MCF 10A (cell line): ENCODE measurements around the gene RNF25. TPM values are rescaled to one million over a fixed set of nuclear protein-coding genes. Genes with fewer than 3 reads are reported as not detected.
A peak's percentile ranks its signal among the peaks of the same experiment; 100 is the strongest.

ENCODE experiments used
- BruUV-seq: library from RNA; stranded (reverse); fragments of 400-500 nt; replicated peaks from 2 replicates; lab custom pipeline; 2021; lab: Mats Ljungman, UMichigan
- CTCF ChIA-PET: fragments of 300-600 bp; sonication (Branson Sonifier 250); formaldehyde crosslinking; extraction: SDS; loops from one replicate; lab custom pipeline; 2021; ENCODE audit warnings: antibody characterized with exemption, inconsistent platforms; lab: Yijun Ruan, JAX
- POLR2A ChIA-PET: fragments of 300-600, 350-650 bp; sonication (Branson Sonifier 250); formaldehyde crosslinking; extraction: SDS; loops from one replicate; lab custom pipeline; 2020; ENCODE audit warnings: antibody characterized with exemption, inconsistent platforms; lab: Yijun Ruan, JAX
- DNase-seq: peaks from one replicate; pipeline ENCODE4 v3.0.0-alpha.2; 2018; ENCODE audit not compliant: unreplicated experiment
- H3K27ac Mint-ChIP-seq: one replicate; pipeline ENCODE4 v1.8.0; 2022; ENCODE audit warnings: mild to moderate bottlenecking, low read depth, mixed read lengths; ENCODE audit not compliant: unreplicated experiment
- H3K27me3 Mint-ChIP-seq: one replicate; pipeline ENCODE4 v1.8.0; 2022; ENCODE audit warnings: mixed read lengths; ENCODE audit not compliant: insufficient read depth, unreplicated experiment
- H3K36me3 Mint-ChIP-seq: one replicate; pipeline ENCODE4 v1.8.0; 2022; ENCODE audit warnings: mild to moderate bottlenecking, moderate library complexity, mixed read lengths; ENCODE audit not compliant: insufficient read depth, unreplicated experiment
- H3K4me1 Mint-ChIP-seq: one replicate; pipeline ENCODE4 v1.8.0; 2022; ENCODE audit warnings: mixed read lengths; ENCODE audit not compliant: insufficient read depth, unreplicated experiment
- H3K4me3 Mint-ChIP-seq: one replicate; pipeline ENCODE4 v1.8.0; 2022; ENCODE audit warnings: mild to moderate bottlenecking, moderate library complexity, mixed read lengths; ENCODE audit not compliant: unreplicated experiment
- H3K9me3 Mint-ChIP-seq: one replicate; pipeline ENCODE4 v1.8.0; 2022; ENCODE audit warnings: mixed read lengths; ENCODE audit not compliant: unreplicated experiment
- CTCF ChIP-seq: fragments of 200-600 bp; IDR thresholded peaks from one replicate; pipeline ENCODE4 v1.8.0; 2022; ENCODE audit warnings: antibody characterized with exemption, mild to moderate bottlenecking; ENCODE audit not compliant: unreplicated experiment
- intact Hi-C: fragments of 100-400 bp; cut with micrococcal nuclease; formaldehyde crosslinking; loops from 2 replicates; pipeline ENCODE4 v1.14.1; 2022
- total RNA-seq: library from RNA; stranded (reverse); gene quantifications from 2 replicates; pipeline ENCODE4 v1.2.3, GENCODE V29; 2022

The RNF25 gene
- total RNA-seq, 1 experiment from 2014 or later: 60.8 TPM

GRCh38 chr2:218659988-218660358 lies 11.8 kb downstream of the RNF25 start:
- BruUV-seq: TSS peak; percentile 76

GRCh38 chr2:218659258-218659987 lies 12.4 kb downstream of the RNF25 start, which contains the start of the genes BCS1L and ZNF142:
Gene BCS1L (plus strand): TSS chr2:218659683. CDS start chr2:218660988, 1,305 bp downstream.
Gene ZNF142 (minus strand): TSS chr2:218659623. CDS start chr2:218656429, 3,194 bp downstream.
- Mint-ChIP-seq H3K4me3 (peak within 1 kb of the TSS; percentile 92), H3K27ac (peak within 1 kb of the TSS; percentile 82), H3K9me3 (no peaks in the 10 kb centered on the region), H3K4me1 (peaks cover 27% of the 10 kb centered on the region), H3K36me3 (peaks cover 52% of the 10 kb centered on the region), H3K27me3 (no peaks in the 10 kb centered on the region)
- ChIA-PET CTCF (interaction anchor here (0.6 to 6.0 kb wide), 14 partner anchors 9 to 624 kb away, joined by 3 to 48 read pairs (median 5); partner anchors contain the start of genes RNF25, STK36 and TTLL4), POLR2A (interaction anchor here (0.6 to 6.1 kb wide), 21 partner anchors 9 to 443 kb away, joined by 3 to 105 read pairs (median 5); partner anchors contain the start of genes PLCD4, RNF25, STK36 and TMBIM1)
- BruUV-seq: no TSS peak
- intact Hi-C loops: loop anchor here (1.0 to 5.0 kb wide), 4 partner anchors 12 to 188 kb away; no protein-coding TSS in a partner anchor
- DNase-seq: peak; percentile 94
- no peak for TF ChIP-seq CTCF

More at GRCh38 chr2:218659988-218660358, 11.8 kb downstream of the RNF25 start:
- H3K36me3 Mint-ChIP-seq: peaks cover 48% of the 10 kb centered on the region
- intact Hi-C loops: loop anchor here (1.0 to 5.0 kb wide), 4 partner anchors 11 to 187 kb away; no protein-coding TSS in a partner anchor
- no peaks in the 10 kb centered on the region for H3K9me3 Mint-ChIP-seq
- H3K27ac Mint-ChIP-seq: peak overlapping the region; percentile 82
- H3K27me3 Mint-ChIP-seq: no peaks in the 10 kb centered on the region
- ChIA-PET POLR2A (interaction anchor here (0.6 to 6.1 kb wide), 19 partner anchors 10 to 368 kb away, joined by 3 to 105 read pairs (median 5); partner anchors contain the start of genes PLCD4, RNF25, STK36 and TMBIM1), CTCF (interaction anchor here (0.5 to 6.0 kb wide), 13 partner anchors 8 to 624 kb away, joined by 3 to 48 read pairs (median 5); partner anchors contain the start of genes RNF25, STK36 and TTLL4)
- H3K4me1 Mint-ChIP-seq: peaks cover 27% of the 10 kb centered on the region
- DNase-seq: no peak
- no peak for TF ChIP-seq CTCF
- H3K4me3 Mint-ChIP-seq: peak overlapping the region; percentile 92

- peak; percentile 53 for TF ChIP-seq CTCF
- Mint-ChIP-seq H3K4me3 (peak overlapping the region; percentile 92), H3K9me3 (no peaks in the 10 kb centered on the region), H3K36me3 (peaks cover 59% of the 10 kb centered on the region), H3K4me1 (peaks cover 27% of the 10 kb centered on the region), H3K27me3 (no peaks in the 10 kb centered on the region), H3K27ac (peak overlapping the region; percentile 82)
- TSS peak; percentile 42 for BruUV-seq
- DNase-seq: peak; percentile 75
- POLR2A ChIA-PET: interaction anchor here (0.5 to 6.1 kb wide), 16 partner anchors 8 to 443 kb away, joined by 3 to 105 read pairs (median 4); partner anchors contain the start of genes PLCD4, RNF25, STK36 and TMBIM1
- CTCF ChIA-PET: interaction anchor here (0.6 to 6.0 kb wide), 18 partner anchors 10 to 732 kb away, joined by 3 to 48 read pairs (median 5); partner anchors contain the start of genes RNF25, STK36 and TTLL4
- intact Hi-C loops: loop anchor here (1.0 to 5.0 kb wide), 5 partner anchors 13 to 189 kb away; no protein-coding TSS in a partner anchor
Observed at GRCh38 chr2:218658671-218659257, 13.0 kb downstream of the RNF25 start.
